Mammary microvascular endothelial cell (primary cell): ENCODE data around the gene XIRP1. TPM values are rescaled to one million over a fixed set of nuclear protein-coding genes. Genes with fewer than 3 reads are reported as not detected.

Source experiments
- total RNA-seq: library from RNA; depleted of rRNA; stranded (reverse); fragments of >200 nt; gene quantifications from 2 replicates; pipeline ENCODE4 v1.2.3, GENCODE V29; 2015

Gene XIRP1, protein sequence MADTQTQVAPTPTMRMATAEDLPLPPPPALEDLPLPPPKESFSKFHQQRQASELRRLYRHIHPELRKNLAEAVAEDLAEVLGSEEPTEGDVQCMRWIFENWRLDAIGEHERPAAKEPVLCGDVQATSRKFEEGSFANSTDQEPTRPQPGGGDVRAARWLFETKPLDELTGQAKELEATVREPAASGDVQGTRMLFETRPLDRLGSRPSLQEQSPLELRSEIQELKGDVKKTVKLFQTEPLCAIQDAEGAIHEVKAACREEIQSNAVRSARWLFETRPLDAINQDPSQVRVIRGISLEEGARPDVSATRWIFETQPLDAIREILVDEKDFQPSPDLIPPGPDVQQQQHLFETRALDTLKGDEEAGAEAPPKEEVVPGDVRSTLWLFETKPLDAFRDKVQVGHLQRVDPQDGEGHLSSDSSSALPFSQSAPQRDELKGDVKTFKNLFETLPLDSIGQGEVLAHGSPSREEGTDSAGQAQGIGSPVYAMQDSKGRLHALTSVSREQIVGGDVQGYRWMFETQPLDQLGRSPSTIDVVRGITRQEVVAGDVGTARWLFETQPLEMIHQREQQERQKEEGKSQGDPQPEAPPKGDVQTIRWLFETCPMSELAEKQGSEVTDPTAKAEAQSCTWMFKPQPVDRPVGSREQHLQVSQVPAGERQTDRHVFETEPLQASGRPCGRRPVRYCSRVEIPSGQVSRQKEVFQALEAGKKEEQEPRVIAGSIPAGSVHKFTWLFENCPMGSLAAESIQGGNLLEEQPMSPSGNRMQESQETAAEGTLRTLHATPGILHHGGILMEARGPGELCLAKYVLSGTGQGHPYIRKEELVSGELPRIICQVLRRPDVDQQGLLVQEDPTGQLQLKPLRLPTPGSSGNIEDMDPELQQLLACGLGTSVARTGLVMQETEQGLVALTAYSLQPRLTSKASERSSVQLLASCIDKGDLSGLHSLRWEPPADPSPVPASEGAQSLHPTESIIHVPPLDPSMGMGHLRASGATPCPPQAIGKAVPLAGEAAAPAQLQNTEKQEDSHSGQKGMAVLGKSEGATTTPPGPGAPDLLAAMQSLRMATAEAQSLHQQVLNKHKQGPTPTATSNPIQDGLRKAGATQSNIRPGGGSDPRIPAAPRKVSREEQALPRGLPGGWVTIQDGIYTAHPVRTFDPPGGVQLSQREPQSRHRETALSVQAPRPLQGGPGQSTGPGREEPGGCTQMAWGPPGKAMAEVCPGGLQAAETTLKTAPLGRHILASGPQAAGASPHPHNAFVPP (N-terminal part only)
- not detected in 2 replicates for total RNA-seq

DNA sequence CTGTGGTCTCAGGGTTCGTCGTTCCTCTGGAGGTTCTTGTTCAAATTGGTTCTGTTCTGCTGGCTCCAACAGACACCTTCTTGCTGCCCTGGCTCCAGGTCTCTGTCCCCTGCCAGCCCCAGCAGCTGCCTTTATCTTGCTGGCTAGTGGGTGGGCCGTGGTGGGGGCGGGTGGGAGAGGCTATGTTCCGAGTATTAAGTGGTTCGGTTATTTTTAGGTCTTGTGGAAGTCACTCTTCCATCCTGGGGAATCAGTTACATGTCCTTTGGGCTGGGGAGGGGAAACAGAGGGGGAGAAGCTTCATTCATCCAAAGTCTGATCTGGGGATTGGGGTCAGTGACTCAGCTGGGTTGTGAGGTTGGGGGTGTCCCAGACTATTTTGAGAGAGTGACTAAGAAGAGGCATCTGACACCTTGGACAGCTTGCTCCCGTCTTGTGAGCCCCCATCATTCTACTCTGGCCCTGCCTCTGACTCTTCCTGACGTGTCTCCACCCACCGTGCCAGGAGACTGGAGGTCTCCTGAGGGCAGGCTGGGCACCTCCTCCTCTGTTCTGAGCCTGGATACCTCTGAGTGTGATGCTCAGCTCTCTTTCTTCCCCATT is at the start of gene XIRP1:
Gene XIRP1, minus strand, starts transcription at position 106 of the 603 bp plus-strand sequence. CDS start 3,150 bp downstream, outside the sequence.

Other genes with a start within 250 kb of the XIRP1 start
- gene SCN11A, start 140.7 kb downstream of the XIRP1 start, total RNA-seq: not detected in 2 replicates
- 18.1 and 21.2 TPM in 2 replicates for gene WDR48, start 140.6 kb downstream of the XIRP1 start, total RNA-seq
- gene GORASP1, start 85.0 kb downstream of the XIRP1 start, total RNA-seq: 48.4 and 71.4 TPM in 2 replicates
- gene TTC21A, start 84.9 kb downstream of the XIRP1 start, total RNA-seq: 2.2 and 2.4 TPM in 2 replicates
- gene CSRNP1, start 39.0 kb downstream of the XIRP1 start, total RNA-seq: 16.4 and 18.1 TPM in 2 replicates
- gene CX3CR1, start 87.4 kb upstream of the XIRP1 start, total RNA-seq: not detected in 2 replicates
- gene CCR8, start 137.1 kb upstream of the XIRP1 start, total RNA-seq: not detected in 2 replicates
- 16.7 and 17.0 TPM in 2 replicates for gene SLC25A38, start 190.8 kb upstream of the XIRP1 start, total RNA-seq
- 1,569 and 1,648 TPM in 2 replicates for gene RPSA, start 214.1 kb upstream of the XIRP1 start, total RNA-seq